ENCODE data around the gene CACNG8. TPM values are rescaled to one million over a fixed set of nuclear protein-coding genes. Genes with fewer than 3 reads are reported as not detected.

The CACNG8 gene
- total RNA-seq, 1 donor from 2014 or later, result 0.32 TPM

DNA sequence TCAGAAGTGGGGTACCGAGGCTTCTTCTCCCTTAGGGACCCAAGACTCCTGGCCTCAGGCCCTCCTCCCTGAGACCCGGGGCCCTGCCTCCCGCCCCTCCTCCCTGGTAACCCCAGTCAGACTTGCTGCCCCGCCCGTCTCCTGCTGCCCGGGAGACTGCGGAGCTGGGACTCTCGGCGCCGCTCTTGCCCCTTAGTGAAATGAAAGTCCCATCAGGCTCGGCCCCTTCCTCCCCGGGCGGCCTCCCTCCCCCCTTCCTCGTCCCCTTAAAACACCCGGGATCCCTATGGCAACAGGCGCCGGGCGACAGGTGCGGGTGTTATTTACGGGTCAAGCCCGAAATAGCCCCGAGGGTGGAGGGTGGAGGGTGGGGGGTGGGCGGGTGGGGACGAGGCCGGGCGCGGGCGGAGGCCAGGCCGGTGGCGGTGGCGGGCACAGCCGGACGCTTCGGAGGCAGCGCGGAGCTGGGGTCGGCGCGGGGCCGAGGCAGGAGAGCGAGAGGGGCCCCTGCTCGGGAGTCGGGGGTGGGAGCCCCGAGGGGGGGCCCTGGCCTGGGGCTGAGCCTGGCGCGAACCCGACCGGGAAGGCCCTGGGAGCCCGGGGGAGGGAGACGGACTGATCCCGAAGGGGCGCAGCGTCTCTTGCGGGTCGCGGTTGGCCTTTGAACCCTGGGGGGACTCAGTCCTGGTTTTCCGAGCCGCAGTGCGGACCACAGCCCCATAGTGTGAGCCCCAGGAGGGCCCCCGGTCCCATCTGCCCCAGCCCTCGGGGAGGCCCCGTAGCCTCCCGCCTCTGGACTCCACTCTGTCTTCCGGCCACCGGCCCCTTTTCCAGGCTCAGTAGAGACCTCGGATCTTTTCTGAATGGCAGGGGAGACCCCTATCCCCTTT, 28.7 kb downstream of the CACNG8 start, which contains the start of gene CACNG6:
Gene CACNG6 (plus strand): TSS at position 414 of the 890 bp plus-strand sequence. CDS start 1,241 bp downstream, outside the sequence.
- Histone ChIP-seq H3K4me1 (peaks cover 0 to 2% of the 10 kb centered on the region in 2 donors), H3K4me3 (peak within 1 kb of the TSS; percentile 33 to 49), H3K36me3 (no peaks in the 10 kb centered on the region), H3K27ac (no peak within 1 kb of the TSS), H3K27me3 (peaks cover 13% of the 10 kb centered on the region), H3K9me3 (no peaks in the 10 kb centered on the region)
- TF ChIP-seq, protein P1, sequence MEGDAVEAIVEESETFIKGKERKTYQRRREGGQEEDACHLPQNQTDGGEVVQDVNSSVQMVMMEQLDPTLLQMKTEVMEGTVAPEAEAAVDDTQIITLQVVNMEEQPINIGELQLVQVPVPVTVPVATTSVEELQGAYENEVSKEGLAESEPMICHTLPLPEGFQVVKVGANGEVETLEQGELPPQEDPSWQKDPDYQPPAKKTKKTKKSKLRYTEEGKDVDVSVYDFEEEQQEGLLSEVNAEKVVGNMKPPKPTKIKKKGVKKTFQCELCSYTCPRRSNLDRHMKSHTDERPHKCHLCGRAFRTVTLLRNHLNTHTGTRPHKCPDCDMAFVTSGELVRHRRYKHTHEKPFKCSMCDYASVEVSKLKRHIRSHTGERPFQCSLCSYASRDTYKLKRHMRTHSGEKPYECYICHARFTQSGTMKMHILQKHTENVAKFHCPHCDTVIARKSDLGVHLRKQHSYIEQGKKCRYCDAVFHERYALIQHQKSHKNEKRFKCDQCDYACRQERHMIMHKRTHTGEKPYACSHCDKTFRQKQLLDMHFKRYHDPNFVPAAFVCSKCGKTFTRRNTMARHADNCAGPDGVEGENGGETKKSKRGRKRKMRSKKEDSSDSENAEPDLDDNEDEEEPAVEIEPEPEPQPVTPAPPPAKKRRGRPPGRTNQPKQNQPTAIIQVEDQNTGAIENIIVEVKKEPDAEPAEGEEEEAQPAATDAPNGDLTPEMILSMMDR (IDR thresholded peaks at IDR 0.05), result no peak
- no peak for DNase-seq (ENCODE audit: low spot score in 2 of 2)
- intact Hi-C loops (cut with DNase I), result no loop called here

DNA sequence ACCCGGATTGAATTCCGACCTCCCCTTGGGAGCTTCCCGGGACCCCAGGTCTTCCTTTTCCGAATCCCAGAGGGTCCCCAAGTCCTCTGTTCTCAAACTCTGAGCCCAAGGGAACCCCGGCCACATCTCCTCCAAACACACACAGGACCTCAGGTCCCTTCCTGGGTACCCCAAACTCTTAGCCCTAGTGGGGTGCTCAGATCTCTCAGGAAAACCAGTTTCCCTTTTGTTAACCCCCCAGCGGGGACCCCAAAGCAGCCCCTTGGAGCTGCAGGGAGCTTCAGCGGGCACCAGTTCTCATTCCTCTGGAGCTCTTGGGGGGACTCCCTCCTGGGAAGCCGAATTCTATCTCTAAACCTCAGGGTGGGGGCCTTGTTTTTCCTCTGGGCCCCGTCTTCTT, 29.5 kb downstream of the CACNG8 start:
- Histone ChIP-seq H3K4me3 (no peak overlapping the region), H3K36me3 (no peaks in the 10 kb centered on the region), H3K4me1 (peaks cover 0 to 2% of the 10 kb centered on the region in 2 donors), H3K27me3 (peaks cover 13% of the 10 kb centered on the region), H3K27ac (no peak overlapping the region), H3K9me3 (no peaks in the 10 kb centered on the region)
- TF ChIP-seq, protein P1 (IDR thresholded peaks at IDR 0.05), result no peak
- intact Hi-C loops (cut with DNase I), result no loop called here
- no peak for DNase-seq (ENCODE audit: low spot score in 2 of 2)

DNA sequence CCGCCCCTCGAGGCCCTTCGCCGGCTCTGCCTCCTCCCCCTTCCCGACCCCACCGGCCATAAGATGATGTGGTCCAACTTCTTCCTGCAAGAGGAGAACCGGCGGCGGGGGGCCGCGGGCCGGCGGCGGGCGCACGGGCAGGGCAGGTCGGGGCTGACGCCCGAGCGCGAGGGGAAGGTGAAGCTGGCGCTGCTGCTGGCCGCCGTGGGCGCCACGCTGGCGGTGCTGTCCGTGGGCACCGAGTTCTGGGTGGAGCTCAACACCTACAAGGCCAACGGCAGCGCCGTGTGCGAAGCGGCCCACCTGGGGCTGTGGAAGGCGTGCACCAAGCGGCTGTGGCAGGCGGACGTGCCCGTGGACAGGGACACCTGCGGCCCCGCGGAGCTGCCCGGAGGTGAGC, 30.1 kb downstream of the CACNG8 start:
- no peak overlapping the region for H3K27ac ChIP-seq
- no peaks in the 10 kb centered on the region for H3K9me3 ChIP-seq
- DNase-seq (ENCODE audit: low spot score in 2 of 2), result no peak
- H3K4me3 ChIP-seq, result no peak overlapping the region
- H3K27me3 ChIP-seq, result peaks cover 13% of the 10 kb centered on the region
- TF ChIP-seq, protein P1 (IDR thresholded peaks at IDR 0.05), result no peak
- no peaks in the 10 kb centered on the region for H3K36me3 ChIP-seq
- H3K4me1 ChIP-seq, result peaks cover 0 to 2% of the 10 kb centered on the region in 2 donors
- intact Hi-C loops (cut with DNase I), result no loop called here

DNA sequence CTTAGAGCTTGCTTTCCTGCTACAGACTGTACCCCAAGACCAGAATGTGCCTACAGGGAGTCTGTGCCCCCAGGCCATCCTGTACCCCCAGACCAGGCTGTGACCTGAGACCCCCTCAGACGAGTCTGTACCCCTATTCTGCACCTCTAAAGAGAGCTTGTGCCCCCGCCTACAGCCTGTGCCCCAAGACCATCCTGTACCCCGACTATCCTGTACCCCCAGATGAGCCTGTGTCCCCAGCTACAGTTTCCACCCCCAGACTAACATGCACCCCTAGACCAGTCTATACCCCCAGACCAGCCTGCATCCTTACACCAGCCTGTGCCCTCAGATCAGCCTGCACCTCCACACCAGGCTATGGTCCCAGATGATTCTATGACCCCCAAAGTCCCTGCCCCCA, 30.7 kb downstream of the CACNG8 start:
- DNase-seq (ENCODE audit: low spot score in 2 of 2), result no peak
- intact Hi-C loops (cut with DNase I), result no loop called here
- Histone ChIP-seq H3K9me3 (no peaks in the 10 kb centered on the region), H3K27me3 (peaks cover 13% of the 10 kb centered on the region), H3K4me3 (no peak overlapping the region), H3K36me3 (no peaks in the 10 kb centered on the region), H3K27ac (no peak overlapping the region), H3K4me1 (peaks cover 0 to 2% of the 10 kb centered on the region in 2 donors)
- TF ChIP-seq, protein P1 (IDR thresholded peaks at IDR 0.05), result no peak

- H3K4me1 ChIP-seq, result peaks cover 0 to 2% of the 10 kb centered on the region in 2 donors
- TF ChIP-seq, protein P1 (IDR thresholded peaks at IDR 0.05), result no peak
- H3K4me3 ChIP-seq, result no peak overlapping the region
- H3K9me3 ChIP-seq, result no peaks in the 10 kb centered on the region
- intact Hi-C loops (cut with DNase I), result no loop called here
- peaks cover 13% of the 10 kb centered on the region for H3K27me3 ChIP-seq
- no peak overlapping the region for H3K27ac ChIP-seq
- no peaks in the 10 kb centered on the region for H3K36me3 ChIP-seq
- DNase-seq (ENCODE audit: low spot score in 2 of 2), result no peak
These were observed 32.1 kb downstream of the CACNG8 start for GRCh38 chr19:53994811-53995210.
